Measurements from ENCODE around the gene MPL.

MPL gene

DNA sequence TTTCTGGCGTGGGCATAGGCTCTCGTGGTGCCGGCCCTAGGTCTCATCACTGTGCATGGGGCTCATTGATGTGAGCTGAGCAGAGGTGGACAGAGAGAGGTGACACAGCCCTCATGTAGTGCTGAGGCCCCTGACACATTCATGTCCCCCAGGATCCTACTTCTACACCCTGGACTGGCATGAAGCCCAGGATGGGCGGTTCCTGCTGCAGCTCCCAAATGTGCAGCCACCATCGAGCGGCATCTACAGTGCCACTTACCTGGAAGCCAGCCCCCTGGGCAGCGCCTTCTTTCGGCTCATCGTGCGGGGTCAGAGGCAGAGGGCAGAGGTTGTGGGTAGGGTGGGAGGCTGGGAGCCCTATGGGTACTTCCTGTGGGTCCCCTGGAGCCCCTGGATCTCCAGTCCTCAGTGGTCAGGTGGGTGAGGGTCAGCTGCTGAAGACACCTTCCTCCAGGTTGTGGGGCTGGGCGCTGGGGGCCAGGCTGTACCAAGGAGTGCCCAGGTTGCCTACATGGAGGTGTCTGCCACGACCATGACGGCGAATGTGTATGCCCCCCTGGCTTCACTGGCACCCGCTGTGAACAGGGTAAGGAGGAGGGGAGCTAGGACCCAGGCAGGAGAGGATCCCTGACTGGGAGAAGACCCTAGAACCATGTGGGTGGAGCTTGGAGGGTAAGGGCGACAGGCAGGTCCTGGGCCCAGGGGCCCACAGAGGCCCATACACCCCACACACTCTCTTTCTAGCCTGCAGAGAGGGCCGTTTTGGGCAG lies 30.7 kb upstream of the MPL start:
- DNase-seq = no peak

DNA sequence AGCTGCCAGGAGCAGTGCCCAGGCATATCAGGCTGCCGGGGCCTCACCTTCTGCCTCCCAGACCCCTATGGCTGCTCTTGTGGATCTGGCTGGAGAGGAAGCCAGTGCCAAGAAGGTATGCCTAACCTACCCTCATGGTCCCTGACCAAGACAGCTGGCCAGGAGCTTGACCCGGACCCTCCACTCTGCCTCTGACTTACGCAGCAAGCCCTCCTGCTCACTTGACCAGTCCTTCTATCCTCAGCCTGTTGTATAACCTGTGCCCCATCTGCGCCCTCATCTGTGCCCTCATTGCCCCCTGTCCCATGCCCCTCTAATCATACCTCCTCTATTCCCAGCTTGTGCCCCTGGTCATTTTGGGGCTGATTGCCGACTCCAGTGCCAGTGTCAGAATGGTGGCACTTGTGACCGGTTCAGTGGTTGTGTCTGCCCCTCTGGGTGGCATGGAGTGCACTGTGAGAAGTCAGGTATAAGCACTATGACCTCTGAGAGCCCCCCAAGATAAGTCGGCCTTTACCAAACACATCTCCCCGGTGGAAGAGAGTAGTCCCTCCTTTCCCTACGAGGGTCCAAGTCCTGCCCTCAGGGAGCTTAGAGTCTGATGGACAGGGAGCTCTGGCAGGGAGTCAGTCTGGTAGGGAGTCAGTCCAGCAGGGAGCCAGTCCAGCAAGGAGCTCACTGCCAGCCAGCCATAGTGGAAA lies 30.0 kb upstream of the MPL start:
- no peak for DNase-seq

- DNase-seq = no peak
These were observed 28.8 kb upstream of the MPL start for GRCh38 chr1:43308635-43309404.

- DNase-seq = no peak
These were observed 28.1 kb upstream of the MPL start for GRCh38 chr1:43309405-43310025.

DNA sequence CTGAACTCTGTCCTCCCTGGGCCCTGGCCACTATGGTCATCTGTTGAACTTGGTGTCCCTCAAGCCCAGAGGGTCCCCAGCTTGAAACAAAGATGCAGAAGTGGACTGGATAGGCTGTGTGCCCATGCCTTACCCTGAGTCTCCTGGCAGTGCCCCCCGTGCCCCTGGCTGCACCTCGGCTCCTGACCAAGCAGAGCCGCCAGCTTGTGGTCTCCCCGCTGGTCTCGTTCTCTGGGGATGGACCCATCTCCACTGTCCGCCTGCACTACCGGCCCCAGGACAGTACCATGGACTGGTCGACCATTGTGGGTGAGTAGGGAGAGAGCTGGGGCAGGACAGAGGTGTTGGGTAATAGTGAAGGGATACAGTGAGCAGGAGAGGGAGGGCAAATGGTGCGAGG lies 26.1 kb upstream of the MPL start:
- DNase-seq = no peak

DNA sequence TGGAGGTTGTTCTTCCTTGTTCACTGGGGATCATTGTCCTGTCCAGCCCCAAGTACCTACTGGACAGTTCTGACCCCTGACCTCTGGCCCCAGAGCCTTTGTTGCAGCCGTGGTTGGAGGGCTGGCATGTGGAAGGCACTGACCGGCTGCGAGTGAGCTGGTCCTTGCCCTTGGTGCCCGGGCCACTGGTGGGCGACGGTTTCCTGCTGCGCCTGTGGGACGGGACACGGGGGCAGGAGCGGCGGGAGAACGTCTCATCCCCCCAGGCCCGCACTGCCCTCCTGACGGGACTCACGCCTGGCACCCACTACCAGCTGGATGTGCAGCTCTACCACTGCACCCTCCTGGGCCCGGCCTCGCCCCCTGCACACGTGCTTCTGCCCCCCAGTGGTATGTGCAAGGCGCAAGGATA lies 25.4 kb upstream of the MPL start:
- no peak for DNase-seq

- DNase-seq = no peak
These were observed 24.7 kb upstream of the MPL start for GRCh38 chr1:43312663-43313515.

DNA sequence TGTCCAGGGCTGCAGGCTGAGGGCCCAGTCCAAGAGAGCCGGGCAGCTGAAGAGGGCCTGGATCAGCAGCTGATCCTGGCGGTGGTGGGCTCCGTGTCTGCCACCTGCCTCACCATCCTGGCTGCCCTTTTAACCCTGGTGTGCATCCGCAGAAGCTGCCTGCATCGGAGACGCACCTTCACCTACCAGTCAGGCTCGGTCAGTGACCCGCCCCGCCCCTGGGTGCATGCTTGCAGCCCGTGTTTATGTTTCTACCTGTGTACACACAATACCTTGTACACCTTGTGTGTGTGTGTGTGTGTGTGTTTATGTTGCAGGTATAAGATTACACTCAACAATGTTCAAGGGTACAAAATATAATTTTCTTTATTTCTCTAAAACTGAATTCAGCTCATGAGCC lies 23.8 kb upstream of the MPL start:
- no peak for DNase-seq

- DNase-seq = no peak
These were observed 23.4 kb upstream of the MPL start for GRCh38 chr1:43314233-43314632.

DNA sequence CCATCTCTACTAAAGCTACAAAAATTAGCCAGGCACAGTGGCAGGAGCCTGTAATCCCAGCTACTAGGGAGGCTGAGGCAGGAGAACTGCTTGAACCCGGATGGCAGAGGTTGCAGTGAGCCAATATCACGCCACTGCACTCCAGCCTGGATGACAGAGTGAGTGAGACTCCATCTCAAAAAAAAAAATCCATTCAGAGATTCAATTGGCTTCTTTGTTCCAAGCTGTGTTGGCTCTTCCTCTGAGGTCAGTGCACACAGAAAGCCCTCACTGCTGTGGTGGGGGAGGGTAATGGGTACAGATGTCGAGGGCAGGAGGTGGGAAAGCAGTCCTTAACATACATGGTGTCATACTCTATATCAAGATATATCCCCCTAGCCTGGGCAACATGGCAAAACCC lies 22.1 kb upstream of the MPL start:
- no peak for DNase-seq

GRCh38 chr1:43315963-43316737 lies 21.5 kb upstream of the MPL start:
- no peak for DNase-seq

GRCh38 chr1:43316738-43317520 lies 20.7 kb upstream of the MPL start:
- no peak for DNase-seq

- DNase-seq = no peak
These were observed 19.7 kb upstream of the MPL start for GRCh38 chr1:43317817-43318471.

DNA sequence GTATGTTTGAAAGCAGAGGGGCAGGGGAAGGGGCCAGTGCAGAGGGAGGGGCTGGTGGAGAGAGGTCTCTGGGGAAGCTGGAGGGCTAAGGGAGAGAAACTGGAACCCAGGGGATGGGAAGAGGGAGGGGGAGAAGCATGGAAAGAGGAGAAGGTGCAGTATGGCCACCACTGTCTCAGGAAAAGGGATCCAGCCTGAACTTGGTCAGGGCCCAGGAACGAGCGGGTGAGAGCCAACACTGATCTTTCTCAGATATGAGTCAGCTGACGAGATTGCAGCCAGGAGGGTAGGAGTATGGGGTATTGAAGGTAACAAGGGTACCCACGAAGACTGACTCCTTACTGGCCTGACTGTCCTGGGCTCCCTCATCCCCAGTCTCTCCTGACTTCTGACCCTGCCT lies 18.8 kb upstream of the MPL start:
- DNase-seq = no peak

DNA sequence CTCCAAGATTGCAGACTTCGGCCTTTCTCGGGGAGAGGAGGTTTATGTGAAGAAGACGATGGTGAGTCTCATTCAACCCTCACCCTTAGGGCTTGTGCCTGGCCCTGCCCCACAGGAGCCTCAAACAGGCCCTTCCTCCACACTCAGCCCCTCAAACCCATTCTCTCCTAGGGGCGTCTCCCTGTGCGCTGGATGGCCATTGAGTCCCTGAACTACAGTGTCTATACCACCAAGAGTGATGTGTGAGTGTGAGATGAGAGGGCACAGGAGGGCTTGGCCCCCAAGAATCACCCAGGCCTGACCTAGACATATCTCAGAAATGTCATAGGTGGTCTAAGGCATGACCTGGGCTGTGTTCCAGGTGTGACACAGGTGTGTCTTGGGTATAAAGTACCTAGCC lies 18.3 kb upstream of the MPL start:
- no peak for DNase-seq

- DNase-seq = no peak
These were observed 17.9 kb upstream of the MPL start for GRCh38 chr1:43319766-43320165.

GRCh38 chr1:43321331-43321891 lies 16.2 kb upstream of the MPL start:
- no peak for DNase-seq

GRCh38 chr1:43322506-43322905 lies 15.1 kb upstream of the MPL start:
- no peak for DNase-seq

DNA sequence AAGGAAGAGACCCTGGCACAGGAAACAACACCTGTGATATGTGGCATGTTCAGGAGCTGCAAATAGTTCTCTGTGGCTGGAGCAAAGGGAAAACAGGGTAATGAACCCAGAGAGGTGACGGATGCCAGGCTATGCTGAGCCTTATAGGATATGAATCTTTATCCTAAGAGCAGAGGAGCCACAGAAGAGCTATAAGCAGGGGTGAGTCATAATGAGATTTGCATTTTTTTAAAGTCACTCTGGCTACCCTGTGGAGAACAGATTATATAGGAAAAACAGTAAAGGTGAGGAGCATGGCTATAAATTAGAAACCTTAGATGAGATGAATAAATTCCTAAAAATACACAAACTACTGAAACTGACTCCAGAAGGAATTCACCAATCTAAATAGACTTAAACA lies 12.8 kb upstream of the MPL start:
- no peak for DNase-seq

GRCh38 chr1:43325381-43325780 lies 12.2 kb upstream of the MPL start:
- no peak for DNase-seq

All from CD4-positive, alpha-beta T cell treated with Interferon gamma for 1 hour (primary cell).